GM19099 (cell line): ENCODE measurements around the gene RALGAPA1.

Experiments used
- POLR2A ChIP-seq: IDR thresholded peaks from 3 replicates; pipeline ENCODE4 v1.6.1; 2011; ENCODE audit warnings: low read depth; ENCODE audit not compliant: insufficient read length; ENCODE audit errors: extremely low read depth

The RALGAPA1 gene

DNA sequence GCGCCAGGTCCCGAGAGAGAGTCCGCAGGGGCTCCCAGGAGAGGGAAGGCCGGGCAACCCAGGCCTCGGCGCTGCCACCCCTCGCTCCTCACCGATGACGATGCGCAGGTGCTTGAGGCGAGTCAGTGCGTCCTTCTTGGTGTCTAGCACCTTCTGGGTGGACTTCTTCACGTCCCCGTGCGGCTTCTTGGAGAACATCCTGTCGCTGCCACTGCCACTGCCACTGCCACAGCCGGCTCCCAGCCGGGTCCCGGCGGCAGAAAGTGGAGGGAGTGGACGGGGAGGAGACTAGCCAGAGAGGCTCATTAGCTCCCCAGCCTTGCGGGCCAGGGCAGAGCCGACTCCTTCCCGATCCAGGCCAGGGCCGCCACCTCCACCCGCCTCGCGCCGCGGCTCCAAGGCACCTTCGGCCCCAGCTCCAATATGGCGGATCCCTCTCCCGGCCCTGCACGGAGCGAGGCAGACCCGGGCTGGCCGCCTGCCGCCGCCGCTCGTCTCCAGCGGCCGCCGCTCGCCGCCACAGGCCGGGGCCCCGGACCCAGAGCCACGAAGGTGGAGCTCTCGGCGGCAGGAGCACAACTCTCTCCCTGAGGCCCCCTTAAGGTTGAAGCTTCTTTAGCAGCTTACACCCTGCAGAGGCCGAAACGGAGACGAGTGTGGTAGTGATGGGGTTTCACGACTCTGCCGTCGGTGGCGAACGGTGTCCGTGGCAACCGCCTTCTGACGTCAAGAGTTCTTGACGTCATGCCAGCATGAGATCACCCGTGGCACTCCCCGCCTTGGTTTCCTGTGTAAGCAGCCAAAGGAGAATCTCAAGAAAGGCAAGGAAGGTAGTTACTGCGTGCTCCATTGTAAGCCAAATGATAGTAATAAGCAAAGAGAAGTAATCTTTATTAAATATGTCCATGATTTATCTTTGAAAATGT is at the start of gene RALGAPA1:
RALGAPA1 (minus strand) TSS at position 658 of the 926 bp plus-strand sequence; CDS start at position 198, 460 bp downstream.
- peak; percentile 91 for TF ChIP-seq POLR2A

DNA sequence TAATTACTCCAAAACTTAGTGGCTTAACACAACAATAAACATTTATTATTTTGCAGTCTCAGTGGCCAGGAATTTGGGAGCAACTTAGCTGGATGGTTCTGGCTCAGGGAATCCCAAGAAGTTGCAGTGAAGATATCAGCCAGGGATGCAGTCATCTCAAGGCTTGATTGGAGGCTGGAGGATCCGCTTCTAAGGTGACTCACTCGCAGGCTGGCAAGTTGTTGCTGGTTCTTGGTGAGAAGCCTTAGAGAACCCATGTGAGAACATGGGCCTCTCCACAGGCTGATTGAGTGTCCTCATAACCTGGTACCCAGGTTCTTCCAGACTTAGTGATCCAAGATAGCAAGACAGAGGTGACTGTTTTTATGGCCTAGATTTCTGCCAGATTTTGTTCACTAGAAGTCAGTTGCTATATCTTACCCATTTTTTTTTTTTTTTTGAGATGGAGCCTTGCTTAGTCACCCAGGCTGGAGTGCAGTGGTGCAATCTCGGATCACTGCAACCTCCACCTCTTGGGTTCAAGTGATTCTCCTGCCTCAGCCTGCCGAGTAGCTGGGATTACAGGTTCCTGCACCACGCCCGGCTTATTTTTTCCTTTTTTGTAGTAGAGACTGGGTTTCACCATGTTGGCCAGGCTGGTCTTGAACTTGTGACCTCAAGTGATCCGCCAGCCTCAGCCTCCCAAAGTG is 49.6 kb upstream of the RALGAPA1 start:
- no peak for TF ChIP-seq POLR2A

- TF ChIP-seq POLR2A = no peak
These were observed 46.9 kb upstream of the RALGAPA1 start for GRCh38 chr14:35855876-35856481.

GRCh38 chr14:35854696-35855270 is 45.7 kb upstream of the RALGAPA1 start:
- no peak for TF ChIP-seq POLR2A

- TF ChIP-seq POLR2A = no peak
These were observed 44.1 kb upstream of the RALGAPA1 start for GRCh38 chr14:35853225-35853624.

DNA sequence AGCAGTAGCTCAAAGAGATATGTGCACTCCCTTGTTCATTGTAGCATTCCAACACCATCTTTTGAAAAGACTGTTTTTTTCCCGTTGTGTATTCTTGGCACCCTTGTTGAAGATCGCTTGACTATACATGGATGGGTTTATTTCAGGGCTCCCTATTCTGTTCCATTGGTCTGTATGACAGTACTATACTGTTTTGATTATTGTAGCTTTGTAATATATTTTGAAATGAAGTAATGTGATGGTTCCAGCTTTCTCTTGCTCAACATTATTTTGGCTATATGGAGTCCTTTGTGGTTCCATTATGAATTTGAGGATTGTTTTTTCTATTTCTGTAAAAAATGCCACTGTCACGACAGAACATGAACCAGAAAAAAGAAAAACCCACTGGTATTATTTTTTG is 42.7 kb upstream of the RALGAPA1 start:
- no peak for TF ChIP-seq POLR2A

DNA sequence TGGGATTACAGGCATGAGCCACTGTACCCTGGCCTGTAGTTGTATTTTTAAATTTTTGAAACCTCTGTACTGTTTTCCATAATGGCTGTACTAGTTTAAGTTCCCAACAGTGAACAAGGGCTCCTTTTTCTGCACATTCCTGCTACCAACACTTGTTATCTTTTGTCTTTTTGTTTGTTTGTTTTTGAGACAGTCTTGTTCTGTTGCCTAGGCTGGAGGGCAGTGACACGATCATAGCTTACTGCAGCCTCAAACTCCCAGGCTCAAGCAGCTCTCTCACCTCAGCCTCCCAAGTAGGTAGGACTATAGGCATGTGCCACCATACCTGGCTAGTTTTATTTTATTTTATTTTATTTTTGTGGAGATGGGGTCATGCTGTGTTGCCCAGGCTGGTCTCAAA is 40.0 kb upstream of the RALGAPA1 start:
- TF ChIP-seq POLR2A = no peak

GRCh38 chr14:35847636-35848035 is 38.5 kb upstream of the RALGAPA1 start:
- no peak for TF ChIP-seq POLR2A

- no peak for TF ChIP-seq POLR2A
These were observed 35.4 kb upstream of the RALGAPA1 start for GRCh38 chr14:35844494-35844893.

- TF ChIP-seq POLR2A = no peak
These were observed 26.3 kb upstream of the RALGAPA1 start for GRCh38 chr14:35835208-35835982.

DNA sequence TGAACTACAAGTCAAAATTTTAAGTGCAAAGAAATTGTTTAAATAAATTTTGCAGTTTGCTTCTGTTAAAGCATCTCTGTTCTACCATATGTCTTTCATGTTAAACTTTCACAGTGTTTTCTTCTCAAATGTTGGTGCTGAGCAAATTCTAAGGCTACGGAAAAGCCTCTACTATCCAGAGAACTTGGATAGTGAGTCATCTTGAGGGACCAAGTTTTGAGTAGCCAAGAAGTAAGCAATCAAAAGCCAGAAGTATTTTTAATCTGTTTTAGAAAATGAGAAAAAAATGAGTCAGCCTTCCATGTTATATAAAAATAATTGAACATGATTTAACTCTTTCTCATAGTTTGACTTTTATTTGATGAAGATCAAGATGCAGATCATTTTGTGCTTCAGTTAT is 20.4 kb upstream of the RALGAPA1 start:
- no peak for TF ChIP-seq POLR2A

DNA sequence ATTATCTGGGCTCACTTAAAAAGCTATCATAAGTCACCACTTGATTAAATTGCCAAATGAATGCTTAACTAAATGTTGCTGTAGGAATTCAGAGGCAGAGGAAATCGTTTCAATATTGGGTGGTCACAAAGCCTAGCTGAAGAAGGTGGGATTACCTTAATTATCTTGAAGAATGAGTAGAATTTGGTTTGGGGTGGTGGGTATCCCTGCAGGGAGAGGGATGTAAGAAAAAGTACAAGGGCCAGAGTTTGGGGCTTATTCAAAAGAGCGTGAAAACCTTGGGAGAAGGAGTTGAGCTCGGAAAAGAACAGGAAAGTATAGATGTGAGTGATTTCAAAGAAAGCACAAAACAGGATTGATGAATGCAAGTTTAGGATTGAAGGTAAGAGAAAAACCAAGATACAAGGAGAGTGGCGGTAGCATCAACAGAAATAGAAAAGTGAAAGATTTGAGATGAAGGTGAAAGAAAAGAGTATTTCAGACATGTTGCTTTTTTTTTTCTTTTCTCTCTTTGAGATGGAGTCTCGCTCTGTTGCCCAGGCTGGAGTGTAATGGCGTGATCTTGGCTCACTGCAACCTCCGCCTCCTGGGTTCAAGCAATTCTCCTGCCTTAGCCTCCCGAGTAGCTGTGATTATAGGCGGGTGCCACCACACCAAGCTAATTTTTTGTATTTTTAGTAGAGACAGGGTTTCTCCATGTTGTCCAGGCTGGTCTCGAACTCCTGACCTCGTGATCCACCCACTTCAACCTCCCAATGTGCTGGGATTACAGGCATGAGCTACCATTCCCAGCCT is 18.8 kb upstream of the RALGAPA1 start:
- no peak for TF ChIP-seq POLR2A

GRCh38 chr14:35826952-35827416 is 17.9 kb upstream of the RALGAPA1 start:
- TF ChIP-seq POLR2A = no peak
